ENCODE data around the gene SLC43A1.

The SLC43A1 gene

DNA sequence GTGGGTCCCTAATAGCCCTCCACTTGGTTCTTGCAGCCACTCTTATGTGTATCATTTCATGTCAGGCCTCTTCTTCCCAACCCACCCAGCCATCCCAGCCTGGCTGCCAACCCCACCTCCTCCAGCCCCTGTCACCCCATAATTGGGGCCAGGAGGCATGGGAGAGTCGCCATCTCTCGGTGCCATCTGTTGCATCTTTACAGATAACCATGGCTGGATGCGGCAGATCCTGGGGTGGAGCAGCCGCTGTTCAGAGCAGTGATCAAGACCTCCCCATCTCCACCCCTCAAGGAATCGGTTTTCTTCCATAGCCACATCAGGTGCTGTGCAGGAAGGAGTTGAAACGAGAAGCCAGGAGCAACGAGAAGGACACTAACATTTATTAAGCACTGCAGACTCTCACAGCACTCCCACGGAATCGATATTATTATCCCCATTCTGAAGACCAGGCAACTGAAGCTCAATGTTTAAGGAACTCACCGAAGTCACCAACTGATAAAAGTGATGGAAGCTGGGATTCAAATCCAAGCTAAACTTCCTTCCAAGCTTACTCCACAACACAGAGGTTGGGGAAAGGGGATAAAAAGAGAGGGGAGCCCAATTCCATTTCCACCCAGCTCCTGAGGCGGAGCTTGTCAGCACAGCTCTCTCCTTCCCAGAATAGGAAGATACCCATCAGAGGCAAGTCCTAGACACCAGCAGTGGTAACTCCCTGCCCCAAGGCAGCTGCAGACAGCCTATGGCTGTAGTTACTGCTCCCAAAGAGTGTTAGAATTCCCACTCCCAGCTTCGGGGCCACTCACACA lies 2.7 kb downstream of the SLC43A1 start:
- Histone ChIP-seq H3K4me2 (ENCODE audit: low read length) (no peak overlapping the region), H3K4me1 (no peaks in the 10 kb centered on the region), H2AFZ (no peak overlapping the region), H3K79me2 (no peaks in the 10 kb centered on the region), H3K36me3 (ENCODE audit: control insufficient read depth, insufficient read depth, low read length) (no peaks in the 10 kb centered on the region), H3K27me3 (ENCODE audit: control insufficient read depth, insufficient read depth, low read length) (no peaks in the 10 kb centered on the region), H3K9ac (no peak overlapping the region), H3K27ac (no peak overlapping the region), H3K4me3 (ENCODE audit: low read depth, low read length) (no peak overlapping the region), H3K9me3 (ENCODE audit: control insufficient read depth, low read length) (no peaks in the 10 kb centered on the region)
- TF ChIP-seq, protein P1, sequence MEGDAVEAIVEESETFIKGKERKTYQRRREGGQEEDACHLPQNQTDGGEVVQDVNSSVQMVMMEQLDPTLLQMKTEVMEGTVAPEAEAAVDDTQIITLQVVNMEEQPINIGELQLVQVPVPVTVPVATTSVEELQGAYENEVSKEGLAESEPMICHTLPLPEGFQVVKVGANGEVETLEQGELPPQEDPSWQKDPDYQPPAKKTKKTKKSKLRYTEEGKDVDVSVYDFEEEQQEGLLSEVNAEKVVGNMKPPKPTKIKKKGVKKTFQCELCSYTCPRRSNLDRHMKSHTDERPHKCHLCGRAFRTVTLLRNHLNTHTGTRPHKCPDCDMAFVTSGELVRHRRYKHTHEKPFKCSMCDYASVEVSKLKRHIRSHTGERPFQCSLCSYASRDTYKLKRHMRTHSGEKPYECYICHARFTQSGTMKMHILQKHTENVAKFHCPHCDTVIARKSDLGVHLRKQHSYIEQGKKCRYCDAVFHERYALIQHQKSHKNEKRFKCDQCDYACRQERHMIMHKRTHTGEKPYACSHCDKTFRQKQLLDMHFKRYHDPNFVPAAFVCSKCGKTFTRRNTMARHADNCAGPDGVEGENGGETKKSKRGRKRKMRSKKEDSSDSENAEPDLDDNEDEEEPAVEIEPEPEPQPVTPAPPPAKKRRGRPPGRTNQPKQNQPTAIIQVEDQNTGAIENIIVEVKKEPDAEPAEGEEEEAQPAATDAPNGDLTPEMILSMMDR (IDR thresholded peaks at IDR 0.05): no peak

DNA sequence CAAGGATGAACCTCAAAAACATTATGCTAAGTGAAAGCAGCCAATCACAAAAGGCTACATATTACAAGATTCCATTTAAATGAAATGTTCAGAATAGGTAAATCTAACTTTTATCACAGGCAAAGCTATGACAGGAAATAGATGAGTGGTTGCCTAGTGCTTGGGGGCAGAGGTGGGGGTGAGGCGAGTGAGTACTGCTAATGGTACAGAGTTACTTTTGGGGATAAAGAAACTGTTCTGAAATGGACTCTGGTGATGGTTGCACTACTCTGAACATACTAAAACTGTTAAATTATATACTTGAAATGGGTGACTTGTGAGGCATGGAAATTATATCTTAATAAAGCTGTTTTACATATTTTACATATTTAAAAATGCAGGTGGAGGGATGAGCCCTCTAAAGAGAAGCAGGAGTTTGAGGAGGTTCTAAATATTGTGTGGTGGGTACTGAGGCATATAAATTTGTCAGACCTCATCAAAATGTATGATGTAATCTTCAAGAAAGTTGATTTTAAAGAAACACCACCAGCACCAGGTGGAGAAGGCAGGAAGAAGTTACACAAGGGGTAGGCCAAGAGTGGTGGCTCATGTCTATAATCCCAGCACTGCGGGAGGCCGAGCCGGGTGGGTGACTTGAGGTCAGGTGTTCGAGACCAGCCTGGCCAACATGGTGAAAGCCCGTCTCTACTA lies 3.6 kb downstream of the SLC43A1 start:
- Histone ChIP-seq H3K9me3 (ENCODE audit: control insufficient read depth, low read length) (no peaks in the 10 kb centered on the region), H3K9ac (no peak overlapping the region), H2AFZ (no peak overlapping the region), H3K4me2 (ENCODE audit: low read length) (no peak overlapping the region), H3K4me3 (ENCODE audit: low read depth, low read length) (no peak overlapping the region), H3K27ac (no peak overlapping the region), H3K4me1 (no peaks in the 10 kb centered on the region), H3K36me3 (ENCODE audit: control insufficient read depth, insufficient read depth, low read length) (no peaks in the 10 kb centered on the region), H3K27me3 (ENCODE audit: control insufficient read depth, insufficient read depth, low read length) (no peaks in the 10 kb centered on the region), H3K79me2 (no peaks in the 10 kb centered on the region)
- TF ChIP-seq, protein P1 (IDR thresholded peaks at IDR 0.05): no peak

DNA sequence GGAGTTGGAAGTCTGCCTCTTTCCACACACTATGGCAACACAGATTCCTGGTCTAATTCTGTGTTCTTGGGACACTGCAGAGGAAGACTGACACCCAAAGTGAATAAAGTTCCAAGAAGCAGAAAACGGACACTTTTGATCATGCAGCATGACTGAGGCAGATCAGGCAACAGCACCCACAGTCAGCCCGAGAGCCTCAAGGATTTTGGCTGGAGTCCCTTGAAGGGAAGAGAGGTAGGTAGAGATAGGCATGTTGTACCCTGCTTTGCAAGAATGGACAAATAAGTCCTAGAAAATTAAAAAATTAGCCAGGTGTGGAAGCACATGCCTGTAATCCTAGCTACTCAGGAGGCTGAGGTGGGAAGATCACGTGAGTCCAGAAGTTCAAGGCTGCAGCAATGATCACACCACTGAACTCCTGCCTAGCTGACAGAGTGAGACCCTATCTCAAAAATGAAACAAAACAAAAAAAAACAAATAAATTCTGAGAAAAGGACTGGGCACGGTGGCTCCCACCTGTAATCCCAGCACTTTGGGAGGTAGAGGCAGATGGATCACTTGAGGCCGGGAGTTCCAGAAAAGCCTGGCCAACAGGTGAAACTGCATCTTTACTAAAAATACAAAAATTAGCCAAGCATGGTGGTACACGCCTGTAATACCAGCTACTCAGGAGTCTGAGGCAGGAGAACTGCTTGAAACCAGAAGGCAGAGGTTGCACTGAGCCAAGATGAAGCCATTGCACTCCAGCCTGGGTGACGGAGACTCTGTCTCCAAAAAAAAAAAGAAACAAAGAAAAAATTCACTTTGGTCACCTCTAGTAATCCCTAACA lies 6.9 kb downstream of the SLC43A1 start:
- Histone ChIP-seq H3K9me3 (ENCODE audit: control insufficient read depth, low read length) (no peaks in the 10 kb centered on the region), H3K27me3 (ENCODE audit: control insufficient read depth, insufficient read depth, low read length) (no peaks in the 10 kb centered on the region), H3K79me2 (no peaks in the 10 kb centered on the region), H3K4me3 (ENCODE audit: low read depth, low read length) (no peak overlapping the region), H3K4me1 (no peaks in the 10 kb centered on the region), H3K36me3 (ENCODE audit: control insufficient read depth, insufficient read depth, low read length) (no peaks in the 10 kb centered on the region), H3K27ac (no peak overlapping the region), H2AFZ (no peak overlapping the region), H3K9ac (no peak overlapping the region), H3K4me2 (ENCODE audit: low read length) (no peak overlapping the region)
- TF ChIP-seq, protein P1 (IDR thresholded peaks at IDR 0.05): no peak

DNA sequence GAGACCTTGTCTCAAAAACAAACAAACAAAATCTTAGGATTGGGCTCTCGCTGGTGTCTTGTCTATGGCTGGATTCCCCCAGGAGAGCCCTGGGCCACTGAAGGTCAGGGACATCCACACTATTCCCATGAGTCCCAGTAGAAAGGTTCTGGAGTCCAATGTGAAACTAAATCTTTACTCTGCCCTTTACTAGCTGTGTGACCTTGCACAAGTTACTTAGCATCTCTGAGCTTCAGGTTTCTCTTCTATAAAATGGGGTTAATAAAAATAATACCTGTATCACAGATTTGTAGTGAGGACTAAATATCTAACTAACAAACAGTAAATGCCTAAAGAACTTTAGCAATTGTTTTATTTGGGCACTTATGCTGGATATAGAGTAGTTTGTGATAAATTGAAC lies 9.0 kb downstream of the SLC43A1 start:
- TF ChIP-seq, protein P1 (IDR thresholded peaks at IDR 0.05): no peak
- Histone ChIP-seq H3K27me3 (ENCODE audit: control insufficient read depth, insufficient read depth, low read length) (no peaks in the 10 kb centered on the region), H3K9me3 (ENCODE audit: control insufficient read depth, low read length) (no peaks in the 10 kb centered on the region), H3K9ac (no peak overlapping the region), H2AFZ (no peak overlapping the region), H3K4me2 (ENCODE audit: low read length) (no peak overlapping the region), H3K79me2 (no peaks in the 10 kb centered on the region), H3K4me1 (no peaks in the 10 kb centered on the region), H3K36me3 (ENCODE audit: control insufficient read depth, insufficient read depth, low read length) (no peaks in the 10 kb centered on the region), H3K27ac (no peak overlapping the region), H3K4me3 (ENCODE audit: low read depth, low read length) (no peak overlapping the region)

Data from parathyroid adenoma (tissue), 2 donors.